Hindlimb muscle (tissue), 1 donor: ENCODE results near the gene DTX3. TPM values are rescaled to one million over a fixed set of nuclear protein-coding genes. Genes with fewer than 3 reads are reported as not detected.
A peak's percentile ranks its signal among the peaks of the same experiment; 100 is the strongest.
"Not testable (repeated sequence)": the region's sequence is repeated elsewhere in the genome, so short reads cannot be mapped to it uniquely, and the experiment has no call there.

Experiments
- DNase-seq: peaks from one replicate; pipeline ENCODE4 v3.0.0-alpha.2; 2013
- polyA plus RNA-seq: library from polyadenylated mRNA; unstranded; fragments of 120-200 nt; gene quantifications from one replicate; pipeline ENCODE4 v1.2.1, GENCODE V29; 2013; ENCODE audit not compliant: insufficient read length

DTX3 gene
- polyA plus RNA-seq = 21.8 TPM

- peak; percentile 40 for DNase-seq
Observed at GRCh38 chr12:57604454-57604991, at the start of gene DTX3. Gene DTX3 (plus strand): TSS chr12:57604824. CDS start chr12:57606518, 1,694 bp downstream.

GRCh38 chr12:57554897-57555296 is 49.7 kb upstream of the DTX3 start:
- DNase-seq = no peak

GRCh38 chr12:57558864-57559263 is 45.8 kb upstream of the DTX3 start:
- DNase-seq = no peak

GRCh38 chr12:57560516-57560915 is 44.1 kb upstream of the DTX3 start:
- DNase-seq = no peak

GRCh38 chr12:57561117-57561516 is 43.5 kb upstream of the DTX3 start:
- not testable (repeated sequence) for DNase-seq

GRCh38 chr12:57563358-57563757 is 41.3 kb upstream of the DTX3 start:
- DNase-seq = no peak

- no peak for DNase-seq
Observed at GRCh38 chr12:57564178-57564740, 40.4 kb upstream of the DTX3 start.

GRCh38 chr12:57568838-57569237 is 35.8 kb upstream of the DTX3 start:
- no peak for DNase-seq

- DNase-seq = no peak
Observed at GRCh38 chr12:57569858-57570257, 34.8 kb upstream of the DTX3 start.

- DNase-seq = not testable (repeated sequence)
Observed at GRCh38 chr12:57570438-57570837, 34.2 kb upstream of the DTX3 start.

GRCh38 chr12:57571926-57572762 is 32.5 kb upstream of the DTX3 start:
- DNase-seq = no peak

GRCh38 chr12:57574795-57575194 is 29.8 kb upstream of the DTX3 start:
- no peak for DNase-seq

GRCh38 chr12:57575771-57576612 is 28.6 kb upstream of the DTX3 start:
- DNase-seq = no peak

- DNase-seq = no peak
Observed at GRCh38 chr12:57576613-57577160, 27.9 kb upstream of the DTX3 start.

- no peak for DNase-seq
Observed at GRCh38 chr12:57577981-57578758, 26.5 kb upstream of the DTX3 start.

- DNase-seq = no peak
Observed at GRCh38 chr12:57579011-57579410, 25.6 kb upstream of the DTX3 start.

GRCh38 chr12:57579677-57580465 is 24.8 kb upstream of the DTX3 start:
- no peak for DNase-seq

- no peak for DNase-seq
Observed at GRCh38 chr12:57580466-57580795, 24.2 kb upstream of the DTX3 start.

GRCh38 chr12:57581802-57582201 is 22.8 kb upstream of the DTX3 start:
- no peak for DNase-seq

GRCh38 chr12:57582440-57582839 is 22.2 kb upstream of the DTX3 start:
- no peak for DNase-seq
